SH-SY5Y (cell line): ENCODE data around the gene ETS1.

Source experiments
- GATA2 ChIP-seq: IDR thresholded peaks from 2 replicates; pipeline ENCODE4 v1.6.1; 2011; ENCODE audit warnings: mild to moderate bottlenecking, low read depth, low read length
- GATA3 ChIP-seq: IDR thresholded peaks from 2 replicates; pipeline ENCODE4 v1.6.1; 2011; ENCODE audit warnings: low read depth, mild to moderate bottlenecking, low read length, moderate library complexity

DNA sequence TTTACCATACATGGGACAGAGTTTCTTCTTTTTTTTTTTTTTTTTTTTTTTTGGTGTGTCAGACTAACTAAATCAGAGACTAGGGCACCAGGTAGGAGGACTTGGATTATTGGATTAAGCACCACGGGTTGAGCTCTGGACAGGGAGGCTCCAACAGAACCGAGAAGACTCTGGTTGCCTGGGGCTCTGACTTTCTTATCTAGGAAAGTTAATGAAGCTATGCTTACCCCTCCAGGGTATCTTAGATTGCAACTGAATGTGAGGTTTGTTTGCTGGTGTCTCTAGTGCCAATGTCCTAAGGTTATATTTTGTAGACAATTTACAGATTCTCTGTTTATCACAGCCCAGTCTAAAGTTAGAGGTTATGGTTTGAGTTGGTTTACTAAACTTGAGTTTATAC is 18.1 kb downstream of the ETS1 start:
- no peak for TF ChIP-seq GATA2
- no peak for TF ChIP-seq GATA3
